G401.6 (cell line): Measurements from ENCODE around the gene M1AP.
"Not testable (repeated sequence)": the region's sequence is repeated elsewhere in the genome, so short reads cannot be mapped to it uniquely, and the experiment has no call there.

Source experiments
- FAIRE-seq: peaks from 2 replicates; lab custom pipeline; 2012; peaks lifted over from hg19 to GRCh38; lab: Jason Lieb, UNC

The M1AP gene

DNA sequence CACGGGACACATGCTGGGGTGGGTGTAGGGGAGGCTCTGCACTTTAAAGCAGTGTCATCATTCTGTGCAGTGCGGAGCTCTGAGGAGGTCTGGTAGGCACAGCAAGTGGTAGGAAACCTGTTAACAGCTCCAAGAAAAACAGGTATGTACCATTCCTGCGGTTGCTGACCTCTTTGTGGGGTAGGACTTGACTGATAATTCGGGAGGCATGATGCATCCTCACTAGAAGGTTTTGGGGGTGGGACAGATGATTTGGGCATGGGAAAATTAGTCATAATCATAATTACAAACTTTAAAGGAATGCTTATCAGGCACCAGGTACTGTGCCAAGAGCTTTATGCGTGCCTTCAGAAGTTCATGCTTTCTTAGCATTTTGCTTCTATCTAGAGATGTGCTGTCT lies 83.9 kb downstream of the M1AP start:
- FAIRE-seq, result no peak

DNA sequence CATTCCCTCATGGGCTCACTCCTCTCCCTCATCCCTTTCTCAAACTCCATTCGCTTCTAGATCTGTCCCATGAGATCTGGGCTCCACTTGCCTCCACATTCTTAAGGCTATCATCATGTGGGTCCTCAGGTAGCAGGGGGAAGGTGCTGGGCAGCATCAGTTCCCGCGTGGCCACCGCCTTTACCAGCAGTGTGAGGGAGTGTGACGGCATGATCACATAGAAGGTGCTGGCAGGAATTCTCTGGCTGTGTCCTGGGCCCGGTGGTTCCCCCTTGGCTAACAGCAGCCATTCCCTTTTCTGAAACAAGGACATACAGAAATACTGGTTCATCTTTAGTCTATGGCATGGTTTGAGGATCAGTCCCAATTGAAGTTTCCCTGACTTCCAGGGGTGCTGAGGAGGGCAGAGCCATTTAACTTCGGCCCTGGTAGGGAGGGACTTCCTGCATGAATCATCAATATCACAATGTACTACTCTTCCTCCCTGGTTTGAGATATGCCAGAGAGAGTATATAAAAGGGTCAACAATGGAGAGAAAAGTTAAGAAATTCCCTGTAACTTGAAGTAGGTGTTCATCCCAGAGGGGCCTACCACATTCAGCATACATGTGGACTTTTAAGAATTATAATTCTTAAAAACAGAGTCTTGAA lies 85.9 kb downstream of the M1AP start:
- no peak for FAIRE-seq

GRCh38 chr2:74561022-74561421 lies 87.1 kb downstream of the M1AP start:
- not testable (repeated sequence) for FAIRE-seq

DNA sequence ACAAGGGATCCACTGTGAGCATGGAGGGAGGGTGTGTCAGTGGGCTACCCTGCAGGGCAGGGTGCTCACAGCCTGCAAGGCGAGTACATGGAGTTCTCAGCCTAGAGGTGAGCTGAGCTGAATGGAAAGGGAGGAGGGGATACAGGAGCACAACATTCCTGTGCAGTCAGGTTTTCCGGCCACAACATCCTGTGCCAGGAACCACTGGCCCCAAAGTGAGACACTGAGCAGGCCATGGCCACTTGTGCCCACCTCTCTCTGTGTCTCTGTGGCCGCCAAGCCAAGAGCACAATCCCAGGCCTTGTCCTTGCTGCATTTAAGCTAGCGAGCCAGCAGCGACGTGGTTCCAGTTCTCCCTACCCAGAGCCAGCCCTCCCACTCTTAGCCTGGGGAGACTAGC lies 87.5 kb downstream of the M1AP start:
- FAIRE-seq, result no peak

GRCh38 chr2:74559912-74560311 lies 88.2 kb downstream of the M1AP start:
- no peak for FAIRE-seq

DNA sequence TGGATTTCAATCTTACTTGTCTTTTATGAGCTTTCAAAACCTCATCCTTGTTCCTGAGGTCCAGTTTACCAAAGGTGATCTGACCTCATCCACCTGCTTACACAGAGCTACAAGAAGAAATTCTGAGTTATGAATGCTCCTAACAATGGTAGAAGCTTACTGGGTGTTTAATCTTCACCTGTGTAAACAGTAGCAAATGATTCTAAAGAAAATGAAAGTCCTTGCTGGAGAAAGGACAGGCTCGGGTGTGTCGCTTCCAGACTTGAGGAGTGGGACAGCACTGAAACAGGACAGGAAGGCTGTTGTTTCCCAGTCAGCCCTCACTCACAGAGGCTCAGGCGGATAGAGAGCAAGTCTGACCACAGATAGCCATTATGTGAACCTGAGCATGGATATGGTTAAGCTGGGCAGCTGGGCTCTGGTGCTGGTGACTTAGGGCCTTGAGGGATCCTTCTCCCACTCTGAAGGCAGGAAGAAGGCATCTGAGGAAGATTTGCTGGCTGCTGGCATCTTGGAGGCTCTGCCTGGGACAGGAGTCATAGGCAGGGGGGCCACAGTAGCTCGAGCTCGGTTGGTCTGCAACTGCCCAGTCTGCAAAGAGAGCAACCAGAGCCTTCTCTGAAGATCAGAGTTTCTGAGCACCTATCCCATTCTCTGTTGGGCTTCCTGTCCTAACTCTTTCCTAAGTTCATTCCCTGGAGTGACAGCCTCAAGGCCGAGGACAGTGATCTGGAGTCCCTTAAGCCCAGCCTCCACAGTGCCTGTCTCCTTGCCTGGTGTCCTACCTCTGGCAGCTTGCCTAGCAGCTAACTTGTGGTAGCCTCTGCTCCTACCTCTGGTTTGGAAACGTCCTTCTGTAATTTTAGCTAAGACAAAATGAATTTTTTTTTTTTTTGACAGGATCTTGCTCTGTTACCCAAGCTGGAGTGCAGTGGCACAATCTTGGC lies 89.6 kb downstream of the M1AP start:
- FAIRE-seq, result no peak

DNA sequence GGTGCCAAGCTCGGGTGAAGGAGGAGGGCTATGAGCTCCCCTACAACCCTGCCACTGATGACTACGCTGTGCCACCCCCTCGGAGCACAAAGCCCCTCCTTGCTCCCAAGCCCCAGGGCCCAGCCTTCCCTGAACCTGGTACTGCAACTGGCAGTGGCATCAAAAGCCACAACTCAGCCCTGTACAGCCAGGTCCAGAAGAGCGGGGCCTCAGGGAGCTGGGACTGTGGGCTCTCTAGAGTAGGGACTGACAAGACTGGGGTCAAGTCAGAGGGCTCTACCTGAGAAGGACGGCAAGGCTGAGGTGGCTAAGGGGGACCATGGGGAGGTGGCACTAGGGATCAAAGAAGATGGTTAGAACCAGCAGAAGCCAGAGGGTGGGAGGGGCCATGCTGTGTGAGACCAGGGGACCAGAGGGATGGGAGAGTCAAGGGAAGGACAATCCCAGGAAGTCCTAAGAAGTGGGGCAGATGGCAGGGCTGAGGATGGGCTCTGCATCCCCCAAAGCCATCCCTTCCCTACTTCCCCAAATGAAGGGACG lies 91.2 kb downstream of the M1AP start:
- no peak for FAIRE-seq

DNA sequence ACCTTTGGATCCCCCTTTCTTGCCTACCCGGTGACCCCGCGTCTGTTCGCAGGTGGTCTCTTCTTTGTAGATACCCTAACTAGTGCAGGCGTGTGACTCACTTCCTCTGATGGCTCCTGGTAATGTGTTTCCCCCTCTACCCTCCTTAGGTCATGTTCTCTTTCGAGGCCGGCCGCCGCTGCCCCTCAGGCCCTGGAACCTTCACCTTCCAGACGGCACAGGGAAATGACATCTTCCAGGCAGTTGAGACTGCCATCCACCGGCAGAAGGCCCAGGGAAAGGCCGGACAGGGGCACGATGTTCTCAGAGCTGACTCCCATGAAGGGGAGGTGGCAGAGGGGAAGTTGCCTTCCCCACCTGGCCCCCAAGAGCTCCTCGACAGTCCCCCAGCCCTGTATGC lies 92.0 kb downstream of the M1AP start:
- no peak for FAIRE-seq

DNA sequence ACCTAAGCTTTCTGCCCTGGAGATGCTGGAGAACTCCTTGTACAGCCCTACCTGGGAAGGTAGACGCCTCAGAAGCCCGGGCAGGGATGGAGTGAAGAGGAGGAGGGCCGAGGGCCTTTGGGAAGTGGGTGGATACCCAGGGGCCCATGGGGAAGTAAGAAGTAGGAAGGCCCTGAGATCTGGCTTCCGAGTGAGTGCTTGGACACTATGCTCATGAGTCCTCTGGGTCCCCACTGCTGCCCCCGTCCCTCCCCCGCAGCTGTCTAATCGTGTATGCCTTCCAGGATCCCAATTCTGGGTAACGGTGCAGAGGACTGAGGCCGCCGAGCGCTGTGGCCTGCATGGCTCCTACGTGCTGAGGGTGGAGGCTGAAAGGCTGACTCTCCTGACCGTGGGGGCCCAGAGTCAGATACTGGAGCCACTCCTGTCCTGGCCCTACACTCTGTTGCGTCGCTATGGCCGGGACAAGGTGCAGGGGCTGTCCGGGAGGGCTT lies 92.5 kb downstream of the M1AP start:
- FAIRE-seq, result no peak

GRCh38 chr2:74554820-74555531 lies 93.2 kb downstream of the M1AP start:
- FAIRE-seq, result no peak

- FAIRE-seq, result no peak
Observed at GRCh38 chr2:74553892-74554819, 94.0 kb downstream of the M1AP start, which contains the start of the genes DOK1 and LOXL3. TSS of gene DOK1 (plus strand) at chr2:74554720. CDS start at chr2:74554755, 35 bp downstream. TSS of gene LOXL3 (minus strand) at chr2:74553942. CDS start at chr2:74552634, 1,308 bp downstream.

DNA sequence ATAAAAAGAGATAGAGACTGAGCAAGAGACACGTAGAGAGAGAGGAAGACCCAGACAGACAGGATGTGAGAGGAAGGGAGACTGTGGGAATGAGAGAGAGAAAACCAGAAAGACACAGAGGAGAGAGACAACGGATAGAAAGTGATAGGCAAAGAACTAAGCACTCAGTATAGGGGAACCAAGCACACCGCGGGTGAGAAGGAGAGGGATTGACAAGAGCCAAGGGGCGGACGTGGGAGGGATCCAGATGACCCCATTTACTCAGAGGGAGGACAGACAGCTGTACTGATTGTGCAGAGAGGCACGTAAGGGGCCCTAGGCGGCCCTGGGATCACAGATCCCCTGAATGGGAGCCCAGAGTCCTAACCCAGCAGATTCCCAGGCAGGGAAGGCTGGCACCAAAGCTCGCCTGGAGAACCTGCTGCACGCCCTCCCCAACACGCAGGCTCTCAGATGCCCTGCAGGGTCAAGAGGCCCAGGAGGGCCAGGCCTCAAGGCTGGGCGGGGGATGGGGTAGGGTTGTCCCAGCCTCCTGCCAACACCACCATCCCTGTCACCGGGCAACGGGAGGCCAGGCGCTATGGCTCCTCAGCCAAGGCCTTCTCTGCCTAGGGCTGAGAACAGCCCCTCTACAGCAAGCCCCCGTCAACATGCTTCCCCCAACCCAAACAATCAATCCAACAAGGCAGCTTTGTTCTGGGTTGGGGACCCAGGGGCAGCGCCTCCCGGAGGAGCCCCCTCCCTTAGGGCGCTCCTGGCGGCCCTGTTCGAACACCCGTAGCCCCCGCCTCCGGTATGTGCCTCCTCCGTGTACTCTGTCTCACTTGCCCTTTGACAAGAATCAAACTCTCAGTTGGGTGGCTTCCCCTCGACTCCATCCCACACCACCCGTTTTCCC lies 95.0 kb downstream of the M1AP start:
- FAIRE-seq, result no peak

GRCh38 chr2:74551942-74552913 lies 95.9 kb downstream of the M1AP start:
- no peak for FAIRE-seq

GRCh38 chr2:74551530-74551929 lies 96.6 kb downstream of the M1AP start:
- FAIRE-seq, result no peak

DNA sequence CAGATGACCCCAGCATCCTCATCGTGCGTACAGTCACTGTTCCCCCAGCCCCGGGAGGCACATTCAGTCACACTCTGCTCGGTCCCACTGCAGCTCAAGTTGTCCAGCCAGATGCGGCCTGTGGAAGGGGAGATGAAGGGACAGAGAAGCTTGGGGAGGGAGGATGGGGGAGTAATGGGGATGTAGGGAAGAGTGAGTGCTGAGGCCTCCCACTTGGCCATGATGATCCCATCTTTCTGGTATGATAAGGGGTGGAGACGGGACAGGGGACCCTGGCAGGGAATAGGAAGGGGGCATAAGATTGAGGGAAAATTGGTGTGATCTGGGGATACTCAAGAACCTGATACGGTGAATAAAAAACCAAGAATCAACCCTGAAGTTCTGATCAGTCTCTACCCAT lies 97.9 kb downstream of the M1AP start:
- no peak for FAIRE-seq

DNA sequence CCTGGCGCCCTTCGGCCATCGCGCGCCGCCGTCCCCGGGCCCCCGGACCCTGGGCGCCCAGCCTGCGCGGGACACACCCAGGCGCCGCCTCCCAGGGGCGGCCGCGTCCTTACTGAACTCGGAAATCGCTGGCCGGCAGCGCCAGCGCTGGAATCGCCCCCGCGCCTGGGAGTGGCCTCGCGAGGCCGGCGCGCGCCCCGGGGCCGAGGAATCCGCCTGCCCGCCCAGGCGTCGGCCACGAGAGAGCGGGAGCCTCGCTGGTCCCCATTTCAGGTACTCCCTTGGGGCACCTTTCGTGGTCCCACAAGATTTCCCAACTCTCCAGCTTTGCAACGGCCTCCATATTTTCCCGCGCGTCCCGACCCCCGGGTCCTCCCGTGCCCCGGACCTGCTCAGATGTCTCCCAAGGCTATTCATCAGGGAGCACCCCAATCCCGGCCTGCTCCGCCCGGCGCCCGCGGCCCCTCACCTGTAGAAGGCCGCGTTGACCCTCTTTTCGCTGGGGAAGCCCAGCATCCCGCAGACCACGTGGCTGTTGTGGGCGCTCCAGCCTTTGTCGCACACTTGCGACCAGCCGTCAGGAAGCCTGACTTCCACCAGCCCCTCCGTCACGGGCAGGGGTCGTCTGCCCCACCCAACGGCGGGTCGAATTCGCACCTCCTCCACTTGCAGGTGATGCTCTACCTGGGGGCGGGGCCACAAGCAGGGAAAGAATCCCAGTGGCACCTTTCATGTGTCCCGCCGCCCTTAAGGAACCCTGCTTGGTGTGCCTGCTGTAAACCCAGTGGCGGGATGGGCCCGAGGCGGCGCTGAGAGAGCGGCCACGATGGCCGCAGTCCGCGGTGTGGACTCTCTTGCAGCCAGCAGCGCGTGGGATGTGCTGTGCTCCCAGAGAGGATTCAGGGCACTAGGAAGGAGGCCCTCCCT lies 99.0 kb downstream of the M1AP start:
- no peak for FAIRE-seq

DNA sequence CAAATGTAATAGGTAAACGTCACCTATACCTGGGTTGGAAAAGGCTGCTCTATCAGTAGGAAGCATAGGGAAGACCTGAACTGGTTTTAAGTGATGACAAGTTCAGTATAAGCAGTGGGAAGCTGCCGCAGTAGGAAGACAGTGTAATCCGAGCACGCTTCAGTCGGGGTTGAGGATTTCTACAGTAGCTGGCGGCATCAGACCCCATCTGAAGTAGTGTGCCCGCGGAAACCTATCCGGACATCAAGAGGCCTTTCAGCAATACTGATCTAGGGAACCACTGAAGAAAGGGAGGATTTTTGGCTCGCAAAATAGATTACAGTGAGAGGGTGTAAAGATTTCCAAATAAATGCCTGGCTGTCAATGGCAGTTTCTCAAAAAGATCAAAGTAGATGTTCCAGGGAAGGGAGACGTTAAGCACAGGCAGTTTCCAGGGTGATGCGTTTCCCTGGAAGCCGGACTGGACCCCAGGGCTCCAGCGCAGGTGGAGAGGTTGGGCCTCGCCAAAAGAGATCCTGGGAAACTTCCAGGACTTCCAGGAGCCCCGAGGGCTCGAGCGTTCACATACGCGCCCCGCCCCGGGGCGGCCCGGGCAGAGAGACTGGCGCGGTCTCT lies 99.7 kb downstream of the M1AP start:
- FAIRE-seq, result no peak
